Aorta (tissue), 5 donors: ENCODE data around the gene TBX19. TPM values are rescaled to one million over a fixed set of nuclear protein-coding genes. Genes with fewer than 3 reads are reported as not detected.

Source experiments
- ATAC-seq: fragments of 200-7000 bp; cut with Tn5 transposase; one replicate; pipeline ENCODE4 v1.9.1; 2022; ENCODE audit warnings: moderate library complexity; ENCODE audit not compliant: low FRiP score
- DNase-seq, 2 donors: peaks; one replicate each; pipeline ENCODE4 v3.0.0-alpha.2; 2020
- H3K27ac ChIP-seq, 2 donors: one replicate each; pipeline ENCODE4 v1.5.1; 2013; ENCODE audit warnings: low read length in 2 of 2, mild to moderate bottlenecking in 2 of 2, moderate library complexity in 2 of 2, control low read depth in 1 of 2, inconsistent platforms in 1 of 2, low read depth in 1 of 2
- H3K27me3 ChIP-seq, 2 donors: one replicate each; pipeline ENCODE4 v1.6.1; 2013; ENCODE audit warnings: control low read depth in 1 of 2, low read length in 1 of 2, mild to moderate bottlenecking in 1 of 2, moderate library complexity in 1 of 2; ENCODE audit not compliant: insufficient read depth in 2 of 2, control insufficient read depth in 1 of 2
- H3K36me3 ChIP-seq, 2 donors: one replicate each; pipeline ENCODE4 v1.6.1; 2013; ENCODE audit warnings: control low read depth in 1 of 2, low read length in 1 of 2, mild to moderate bottlenecking in 1 of 2; ENCODE audit not compliant: insufficient read depth in 2 of 2, control insufficient read depth in 1 of 2
- H3K4me1 ChIP-seq, 2 donors: one replicate each; pipeline ENCODE4 v1.6.1; 2013; ENCODE audit warnings: low read length in 2 of 2, control low read depth in 1 of 2, mild to moderate bottlenecking in 1 of 2, moderate library complexity in 1 of 2; ENCODE audit not compliant: insufficient read depth in 2 of 2, control insufficient read depth in 1 of 2
- H3K4me3 ChIP-seq, 2 donors: one replicate each; pipeline ENCODE4 v1.5.1; 2013; ENCODE audit warnings: low read length in 2 of 2, control low read depth in 1 of 2, mild to moderate bottlenecking in 1 of 2
- H3K9me3 ChIP-seq: one replicate; pipeline ENCODE4 v1.6.1; 2013; ENCODE audit warnings: mild to moderate bottlenecking, low read length; ENCODE audit not compliant: control insufficient read depth
- WGBS, 2 donors: extraction: QIAGEN DNeasy Blood & Tissue Kit; methylation state at CpG; one replicate each; pipeline ENCODE4 v1.1.7; 2013; 5-methylcytosine and 5-hydroxymethylcytosine counted together
- intact Hi-C, 2 donors: fragments of 100-400 bp; cut with DNase I; formaldehyde crosslinking; loops; one replicate each; pipeline versions ENCODE4 v1.14.2 to v1.15.0; 2022
- polyA plus RNA-seq, 2 donors: library from polyadenylated mRNA; stranded (reverse); fragments of 200-250 nt; gene quantifications; one replicate each; pipeline ENCODE4 v1.2.3, GENCODE V29; 2013
- total RNA-seq, 2 donors: library from RNA; stranded (reverse); fragmentation: NEBNext Ultra II Directional; extraction: Animal tissue kit (Norgen Biotek cat#: 25700); gene quantifications; one replicate each; pipeline ENCODE4 v1.2.1, GENCODE V29; 2021
- donor health status: healthy with polysubstance abuse.
- donor health status: Bipolar disorder and iron deficiency.
- donor health status: DM: no; HTN: no; CAD: no.
- donor health status: DM: no; HTN: no; CAD: no.
- donor health status: DM: yes; HTN: yes; CAD: no.

The TBX19 gene
- total and polyA plus RNA-seq, 4 donors, result 0.50 to 8.8 (median 4.8) TPM

DNA sequence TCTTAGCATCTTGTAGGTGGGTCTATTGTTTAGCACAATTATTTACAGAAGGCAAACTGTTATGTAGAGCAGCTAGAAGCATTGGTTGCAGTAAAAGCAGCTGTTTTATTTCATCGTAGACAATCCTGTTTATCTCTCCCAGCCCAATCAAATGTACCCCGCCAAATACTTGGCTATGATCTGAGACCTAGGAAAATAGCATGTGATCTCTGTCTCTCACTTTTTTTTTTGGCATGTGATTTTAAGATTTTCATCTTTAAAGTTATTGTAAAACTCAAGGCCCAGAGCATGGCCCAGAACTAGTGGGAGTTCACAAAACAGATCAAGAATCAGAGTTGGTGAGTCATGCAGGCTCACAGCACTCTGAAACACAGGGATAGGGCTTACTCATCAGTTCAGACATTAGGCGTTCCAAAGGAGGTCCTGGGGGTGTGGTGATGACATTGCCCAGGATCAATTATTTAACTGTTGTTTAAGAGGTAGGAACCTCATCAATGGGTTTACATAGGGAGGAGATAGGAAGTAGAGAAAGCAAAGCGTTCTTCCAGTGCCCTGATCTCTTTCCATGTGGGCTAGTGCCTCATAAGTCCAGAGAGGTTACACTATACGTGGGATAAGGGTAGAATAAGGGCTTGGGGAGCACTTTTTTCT is 40.2 kb downstream of the TBX19 start:
- Histone ChIP-seq H3K27me3 (no peaks in the 10 kb centered on the region), H3K9me3 (no peaks in the 10 kb centered on the region), H3K4me1 (peaks cover 0 to 2% of the 10 kb centered on the region in 2 donors), H3K36me3 (peaks cover 0 to 2% of the 10 kb centered on the region in 2 donors), H3K4me3 (no peak overlapping the region), H3K27ac (no peak overlapping the region)
- no peak for DNase-seq
- ATAC-seq, result peak; percentile 85
- WGBS, 2 donors, result 48 to 56% methylated on average over 5 of the region's 5 CpGs
- intact Hi-C loops, result loop anchor here in 1 of 2 donors (10.0 kb wide), 1 partner anchor 226 kb away; no protein-coding TSS in a partner anchor

GRCh38 chr1:168321945-168322344 is 41.3 kb downstream of the TBX19 start:
- H3K4me3 ChIP-seq, result no peak overlapping the region
- intact Hi-C loops, result loop anchor here in 1 of 2 donors (10.0 kb wide), 1 partner anchor 227 kb away; no protein-coding TSS in a partner anchor
- no peak overlapping the region for H3K27ac ChIP-seq
- no peaks in the 10 kb centered on the region for H3K9me3 ChIP-seq
- peaks cover 0 to 2% of the 10 kb centered on the region in 2 donors for H3K4me1 ChIP-seq
- no peaks in the 10 kb centered on the region for H3K27me3 ChIP-seq
- DNase-seq, result no peak
- peaks cover 0 to 2% of the 10 kb centered on the region in 2 donors for H3K36me3 ChIP-seq
- WGBS, 2 donors, result 15 to 41% methylated on average over 1 of the region's 1 CpG
- ATAC-seq, result no peak

DNA sequence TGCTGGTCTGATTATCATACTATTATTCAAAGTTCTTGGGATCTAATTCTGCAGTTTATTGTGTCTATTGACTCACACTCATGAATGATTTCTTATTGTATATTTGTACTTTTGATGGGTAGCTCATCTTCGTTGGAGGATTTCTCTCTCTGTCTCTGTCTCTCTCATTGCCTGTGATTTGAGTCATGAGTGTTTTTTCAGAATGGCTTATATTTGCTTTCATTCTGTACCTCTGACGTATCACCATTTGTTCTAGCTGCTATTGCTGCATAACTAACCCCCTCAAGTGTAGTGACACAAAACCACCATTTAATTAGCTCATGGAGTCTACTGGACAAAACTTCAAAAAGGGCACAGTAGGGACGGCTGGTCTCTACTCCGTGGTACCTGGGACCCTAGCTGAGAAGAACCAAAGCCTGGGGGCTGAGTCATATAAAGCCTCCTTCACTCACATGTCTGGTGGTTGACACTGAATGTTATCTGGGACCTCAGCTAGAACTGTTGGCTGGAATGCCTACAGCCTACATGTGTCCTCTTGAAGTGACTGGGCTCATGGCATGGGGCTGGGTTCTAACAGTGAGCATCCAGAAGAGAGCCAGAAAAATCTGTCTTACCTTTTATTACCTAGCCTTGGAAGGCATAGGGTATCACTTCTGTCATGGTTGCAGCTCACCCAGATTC is 44.2 kb downstream of the TBX19 start:
- Histone ChIP-seq H3K27ac (no peak overlapping the region), H3K4me1 (peaks cover 0 to 2% of the 10 kb centered on the region in 2 donors), H3K36me3 (peaks cover 0 to 2% of the 10 kb centered on the region in 2 donors), H3K4me3 (no peak overlapping the region), H3K27me3 (no peaks in the 10 kb centered on the region), H3K9me3 (no peaks in the 10 kb centered on the region)
- DNase-seq (no peak), ATAC-seq (no peak)
- intact Hi-C loops, result loop anchor here in 1 of 2 donors (10.0 kb wide), 1 partner anchor 230 kb away; no protein-coding TSS in a partner anchor
- 92 to 96% methylated on average over 4 of the region's 4 CpGs for WGBS, 2 donors

DNA sequence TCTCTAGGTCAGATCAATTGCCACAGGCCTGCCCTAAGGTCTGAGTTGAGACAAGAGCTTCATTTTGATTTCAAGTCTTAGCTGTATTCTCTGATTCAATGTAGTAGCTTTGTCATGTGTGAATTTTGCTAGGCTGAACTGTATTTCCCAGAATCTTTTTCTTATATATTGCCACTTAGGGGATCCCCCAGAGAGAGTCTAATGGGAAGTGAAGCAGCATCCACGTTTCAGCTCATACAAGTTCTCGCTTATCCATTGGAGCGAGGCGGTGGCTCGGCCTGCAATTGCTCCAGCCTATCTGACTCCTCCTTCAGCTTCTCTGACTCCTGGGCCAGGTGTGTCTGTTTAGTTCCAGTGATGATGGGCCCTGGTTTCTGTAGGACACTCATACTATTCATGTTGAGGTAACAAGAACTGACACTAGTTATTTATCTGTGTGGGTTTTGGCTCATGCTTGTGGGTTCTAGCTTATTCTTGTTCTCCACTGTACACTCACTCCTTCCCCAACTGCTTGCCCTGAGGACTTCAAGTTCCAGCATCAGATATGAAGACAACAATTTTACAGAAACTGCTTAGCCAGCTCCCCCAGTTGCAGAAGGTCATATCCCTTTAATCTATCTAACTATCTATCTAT is 48.2 kb downstream of the TBX19 start:
- Histone ChIP-seq H3K27ac (no peak overlapping the region), H3K9me3 (no peaks in the 10 kb centered on the region), H3K4me1 (no peaks in the 10 kb centered on the region), H3K4me3 (no peak overlapping the region), H3K36me3 (peaks cover 0 to 2% of the 10 kb centered on the region in 2 donors), H3K27me3 (no peaks in the 10 kb centered on the region)
- no peak for DNase-seq
- whole genome bisulfite sequencing, 2 donors, result 95% methylated on average over 5 of the region's 5 CpGs
- ATAC-seq, result no peak
- intact Hi-C loops, result loop anchor here in 1 of 2 donors (10.0 kb wide), 1 partner anchor 234 kb away; no protein-coding TSS in a partner anchor

DNA sequence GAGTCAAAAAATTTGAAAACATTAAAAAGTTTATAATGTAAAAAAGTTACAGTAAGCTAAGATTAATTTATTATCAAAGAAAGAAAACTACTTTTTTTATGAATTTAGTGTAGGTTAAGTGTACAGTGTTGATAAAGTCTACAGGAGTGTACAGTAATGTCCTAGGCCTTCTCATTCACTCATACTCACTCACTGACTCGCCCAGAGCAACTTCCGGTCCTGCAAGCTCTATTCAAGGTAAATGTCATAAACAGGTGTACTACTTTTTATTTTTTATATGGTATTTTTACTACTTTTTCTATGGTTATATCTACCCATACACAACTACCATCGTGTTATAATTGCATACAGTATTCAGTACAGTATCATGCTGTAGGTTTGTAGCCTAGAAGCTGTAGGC is 49.6 kb downstream of the TBX19 start:
- Histone ChIP-seq H3K27me3 (no peaks in the 10 kb centered on the region), H3K4me3 (no peak overlapping the region), H3K9me3 (no peaks in the 10 kb centered on the region), H3K4me1 (no peaks in the 10 kb centered on the region), H3K36me3 (no peaks in the 10 kb centered on the region), H3K27ac (no peak overlapping the region)
- WGBS, 2 donors, result 95 to 96% methylated on average over 3 of the region's 3 CpGs
- ATAC-seq (no peak), DNase-seq (no peak)
- intact Hi-C loops, result no loop called here

DNA sequence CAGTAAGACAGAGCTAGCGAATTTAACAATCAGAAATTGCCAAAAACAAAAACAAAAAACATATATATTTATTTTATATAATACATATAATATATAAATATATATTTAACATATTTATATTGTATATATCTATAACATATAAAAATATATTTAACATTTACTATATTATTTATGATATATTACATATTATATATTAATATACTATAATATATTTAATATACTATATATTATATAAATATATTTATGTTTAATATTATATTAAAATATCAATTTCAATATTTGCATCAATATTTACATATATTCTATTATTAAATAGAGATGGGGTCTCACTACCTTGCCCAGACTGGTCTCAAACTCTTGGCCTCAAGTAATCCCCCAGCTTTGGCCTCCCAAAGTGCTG is 50.9 kb downstream of the TBX19 start:
- no peak overlapping the region for H3K27ac ChIP-seq
- H3K9me3 ChIP-seq, result no peaks in the 10 kb centered on the region
- ATAC-seq (no peak), DNase-seq (no peak)
- H3K4me3 ChIP-seq, result no peak overlapping the region
- intact Hi-C loops, result no loop called here
- 98 to 100% methylated on average over 1 of the region's 1 CpG for WGBS, 2 donors
- H3K36me3 ChIP-seq, result no peaks in the 10 kb centered on the region
- no peaks in the 10 kb centered on the region for H3K27me3 ChIP-seq
- no peaks in the 10 kb centered on the region for H3K4me1 ChIP-seq

DNA sequence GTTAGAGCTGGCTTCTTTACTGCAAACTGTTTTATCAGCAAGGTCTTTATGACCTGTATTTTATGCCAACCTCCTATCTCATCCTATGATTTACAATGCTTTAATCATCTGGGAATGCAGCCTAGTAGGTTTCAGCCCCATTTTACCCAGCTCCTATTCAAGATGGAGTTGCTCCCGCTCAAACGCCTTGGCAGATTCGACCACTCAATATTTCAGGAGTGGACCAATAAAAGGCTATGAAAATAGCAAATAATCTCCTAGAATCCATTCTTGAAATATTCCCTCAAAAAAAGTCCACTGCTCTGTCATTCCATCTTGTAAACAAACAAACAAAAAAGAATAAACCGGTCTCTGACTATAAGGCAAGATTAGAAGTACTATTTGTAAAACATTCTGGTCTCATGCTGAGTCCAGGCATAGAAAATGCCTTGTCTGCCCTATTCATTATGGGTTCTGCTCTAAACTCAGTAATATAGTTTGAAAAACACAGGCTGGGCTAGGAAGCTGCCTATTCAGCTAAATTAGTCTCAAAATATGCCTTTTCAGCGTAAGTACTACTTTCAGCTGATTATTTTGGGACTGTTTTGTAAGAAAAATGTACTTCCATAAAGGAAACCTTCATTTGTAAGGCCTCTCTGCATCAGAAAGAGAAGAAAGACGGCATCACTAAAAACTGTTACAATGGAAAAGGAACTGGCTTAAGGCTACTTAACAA is 53.0 kb downstream of the TBX19 start:
- Histone ChIP-seq H3K27ac (no peak overlapping the region), H3K4me1 (no peaks in the 10 kb centered on the region), H3K36me3 (no peaks in the 10 kb centered on the region), H3K9me3 (no peaks in the 10 kb centered on the region), H3K27me3 (no peaks in the 10 kb centered on the region), H3K4me3 (no peak overlapping the region)
- WGBS, 2 donors, result 59 to 81% methylated on average over 6 of the region's 6 CpGs
- intact Hi-C loops, result no loop called here
- DNase-seq, result no peak
- ATAC-seq, result no peak

GRCh38 chr1:168335500-168335899 is 54.8 kb downstream of the TBX19 start:
- Histone ChIP-seq H3K27ac (no peak overlapping the region), H3K9me3 (no peaks in the 10 kb centered on the region), H3K4me1 (no peaks in the 10 kb centered on the region), H3K36me3 (no peaks in the 10 kb centered on the region), H3K27me3 (no peaks in the 10 kb centered on the region), H3K4me3 (no peak overlapping the region)
- intact Hi-C loops, result no loop called here
- 50 to 56% methylated on average over 1 of the region's 1 CpG for WGBS, 2 donors
- DNase-seq (no peak), ATAC-seq (no peak)
